Activated CD4-positive, alpha-beta T cell treated with anti-CD3 and anti-CD28 coated beads, Interleukin-2, amount 10 ng/mL, durations not matched to agents 7 days and 5 days (primary cell): ENCODE results near the gene EIF3M. TPM values are rescaled to one million over a fixed set of nuclear protein-coding genes. Genes with fewer than 3 reads are reported as not detected.
A peak's percentile ranks its signal among the peaks of the same experiment; 100 is the strongest.
"Not testable (repeated sequence)": the region's sequence is repeated elsewhere in the genome, so short reads cannot be mapped to it uniquely, and the experiment has no call there.

Experiments
- CTCF ChIA-PET: fragments of 350-600 bp; sonication (Branson Sonifier 250); formaldehyde crosslinking; loops from one replicate; lab custom pipeline; 2021; ENCODE audit warnings: antibody characterized with exemption; lab: Charles Lee
- POLR2A ChIA-PET: fragments of 350-600 bp; sonication (Branson Sonifier 250); formaldehyde crosslinking; loops from one replicate; lab custom pipeline; 2021; ENCODE audit warnings: antibody characterized with exemption; lab: Charles Lee
- DNase-seq: peaks from one replicate; pipeline ENCODE4 v3.0.0-alpha.2; 2020
- H3K27ac Mint-ChIP-seq: one replicate; pipeline ENCODE4 v1.8.0; 2021; ENCODE audit warnings: mild to moderate bottlenecking, moderate library complexity, mixed read lengths
- H3K27me3 Mint-ChIP-seq: one replicate; pipeline ENCODE4 v1.8.0; 2021; ENCODE audit warnings: mixed read lengths
- H3K36me3 Mint-ChIP-seq: one replicate; pipeline ENCODE4 v1.8.0; 2021; ENCODE audit warnings: low read depth, mixed read lengths
- H3K4me1 Mint-ChIP-seq: one replicate; pipeline ENCODE4 v1.8.0; 2021; ENCODE audit warnings: mixed read lengths
- H3K4me3 Mint-ChIP-seq: one replicate; pipeline ENCODE4 v1.8.0; 2021; ENCODE audit warnings: mild to moderate bottlenecking, moderate library complexity, mixed read lengths
- H3K9me3 Mint-ChIP-seq: one replicate; pipeline ENCODE4 v1.8.0; 2021; ENCODE audit warnings: mixed read lengths
- total RNA-seq, 2 experiments: library from RNA; stranded (reverse); gene quantifications; one replicate each; pipeline ENCODE4 v1.2.3, GENCODE V29; 2021

Gene EIF3M
- total RNA-seq, 2 experiments from 2014 or later = 233 to 274 TPM

GRCh38 chr11:32571039-32571438, 12.6 kb upstream of the EIF3M start:
- H3K4me1 Mint-ChIP-seq = peaks cover 17% of the 10 kb centered on the region
- CTCF ChIA-PET = interaction anchor here (0.6 kb wide), 1 partner anchor 66 kb away, joined by 4 read pairs; no protein-coding TSS in a partner anchor
- no peak for DNase-seq
- no peaks in the 10 kb centered on the region for H3K9me3 Mint-ChIP-seq
- H3K27me3 Mint-ChIP-seq = no peaks in the 10 kb centered on the region
- no peak overlapping the region for H3K4me3 Mint-ChIP-seq
- POLR2A ChIA-PET = no interaction called here
- H3K36me3 Mint-ChIP-seq = no peaks in the 10 kb centered on the region
- no peak overlapping the region for H3K27ac Mint-ChIP-seq

GRCh38 chr11:32573228-32573627, 10.4 kb upstream of the EIF3M start:
- ChIA-PET CTCF (no interaction called here), POLR2A (no interaction called here)
- H3K4me3 Mint-ChIP-seq = no peak overlapping the region
- no peaks in the 10 kb centered on the region for H3K27me3 Mint-ChIP-seq
- H3K9me3 Mint-ChIP-seq = no peaks in the 10 kb centered on the region
- H3K4me1 Mint-ChIP-seq = peaks cover 5% of the 10 kb centered on the region
- H3K36me3 Mint-ChIP-seq = no peaks in the 10 kb centered on the region
- no peak overlapping the region for H3K27ac Mint-ChIP-seq
- no peak for DNase-seq

GRCh38 chr11:32574421-32574820, 9.2 kb upstream of the EIF3M start:
- CTCF ChIA-PET = interaction anchor here (0.6 kb wide), 1 partner anchor 685 kb away, joined by 3 read pairs; no protein-coding TSS in a partner anchor
- H3K4me3 Mint-ChIP-seq = no peak overlapping the region
- no peaks in the 10 kb centered on the region for H3K36me3 Mint-ChIP-seq
- no peak overlapping the region for H3K27ac Mint-ChIP-seq
- peaks cover 5% of the 10 kb centered on the region for H3K4me1 Mint-ChIP-seq
- H3K27me3 Mint-ChIP-seq = no peaks in the 10 kb centered on the region
- DNase-seq = no peak
- no peaks in the 10 kb centered on the region for H3K9me3 Mint-ChIP-seq
- POLR2A ChIA-PET = no interaction called here

- H3K27ac Mint-ChIP-seq = no peak overlapping the region
- no peaks in the 10 kb centered on the region for H3K27me3 Mint-ChIP-seq
- no peaks in the 10 kb centered on the region for H3K36me3 Mint-ChIP-seq
- DNase-seq = no peak
- no peak overlapping the region for H3K4me3 Mint-ChIP-seq
- no peaks in the 10 kb centered on the region for H3K9me3 Mint-ChIP-seq
- POLR2A ChIA-PET = no interaction called here
- H3K4me1 Mint-ChIP-seq = peaks cover 5% of the 10 kb centered on the region
- CTCF ChIA-PET = interaction anchor here (0.6 kb wide), 1 partner anchor 684 kb away, joined by 3 read pairs; no protein-coding TSS in a partner anchor
Measured at GRCh38 chr11:32575070-32575469, 8.6 kb upstream of the EIF3M start.

- Mint-ChIP-seq H3K36me3 (no peaks in the 10 kb centered on the region), H3K4me1 (peaks cover 3% of the 10 kb centered on the region), H3K27ac (no peak overlapping the region), H3K9me3 (no peaks in the 10 kb centered on the region), H3K27me3 (no peaks in the 10 kb centered on the region), H3K4me3 (no peak overlapping the region)
- POLR2A ChIA-PET = no interaction called here
- no peak for DNase-seq
- CTCF ChIA-PET = no interaction called here
Measured at GRCh38 chr11:32576456-32576855, 7.2 kb upstream of the EIF3M start.

GRCh38 chr11:32580967-32581366, 2.7 kb upstream of the EIF3M start:
- Mint-ChIP-seq H3K27ac (no peak overlapping the region), H3K4me1 (peaks cover 21% of the 10 kb centered on the region), H3K4me3 (no peak overlapping the region), H3K9me3 (no peaks in the 10 kb centered on the region), H3K36me3 (peaks cover 14% of the 10 kb centered on the region), H3K27me3 (no peaks in the 10 kb centered on the region)
- DNase-seq = no peak
- ChIA-PET CTCF (interaction anchor here (0.6 kb wide), 1 partner anchor 126 kb away, joined by 4 read pairs; no protein-coding TSS in a partner anchor), POLR2A (no interaction called here)

GRCh38 chr11:32581556-32581955, 2.1 kb upstream of the EIF3M start:
- H3K4me3 Mint-ChIP-seq = no peak overlapping the region
- POLR2A ChIA-PET = no interaction called here
- peaks cover 16% of the 10 kb centered on the region for H3K36me3 Mint-ChIP-seq
- no peaks in the 10 kb centered on the region for H3K27me3 Mint-ChIP-seq
- H3K4me1 Mint-ChIP-seq = peaks cover 27% of the 10 kb centered on the region
- CTCF ChIA-PET = no interaction called here
- H3K9me3 Mint-ChIP-seq = no peaks in the 10 kb centered on the region
- no peak overlapping the region for H3K27ac Mint-ChIP-seq
- no peak for DNase-seq

GRCh38 chr11:32584921-32585320, 1.3 kb downstream of the EIF3M start:
- H3K27me3 Mint-ChIP-seq = no peaks in the 10 kb centered on the region
- ChIA-PET POLR2A (no interaction called here), CTCF (interaction anchor here (0.7 to 1.7 kb wide), 2 partner anchors 17 to 75 kb away, joined by 3 to 4 read pairs; no protein-coding TSS in a partner anchor)
- peak overlapping the region; percentile 89 for H3K4me3 Mint-ChIP-seq
- H3K27ac Mint-ChIP-seq = peak overlapping the region; percentile 96
- DNase-seq = no peak
- H3K4me1 Mint-ChIP-seq = peaks cover 44% of the 10 kb centered on the region
- peaks cover 32% of the 10 kb centered on the region for H3K36me3 Mint-ChIP-seq
- no peaks in the 10 kb centered on the region for H3K9me3 Mint-ChIP-seq

GRCh38 chr11:32586576-32587190, 3.1 kb downstream of the EIF3M start:
- Mint-ChIP-seq H3K36me3 (peaks cover 46% of the 10 kb centered on the region), H3K27ac (no peak overlapping the region), H3K9me3 (no peaks in the 10 kb centered on the region), H3K4me1 (peaks cover 49% of the 10 kb centered on the region), H3K27me3 (no peaks in the 10 kb centered on the region), H3K4me3 (peak overlapping the region; percentile 18)
- ChIA-PET POLR2A (no interaction called here), CTCF (interaction anchor here (0.6 kb wide), 1 partner anchor 680 kb away, joined by 3 read pairs; no protein-coding TSS in a partner anchor)
- no peak for DNase-seq

- ChIA-PET POLR2A (no interaction called here), CTCF (interaction anchor here (0.5 kb wide), 1 partner anchor 12 kb away, joined by 3 read pairs; no protein-coding TSS in a partner anchor)
- H3K4me3 Mint-ChIP-seq = no peak overlapping the region
- H3K27me3 Mint-ChIP-seq = no peaks in the 10 kb centered on the region
- DNase-seq = no peak
- H3K9me3 Mint-ChIP-seq = no peaks in the 10 kb centered on the region
- no peak overlapping the region for H3K27ac Mint-ChIP-seq
- H3K36me3 Mint-ChIP-seq = peaks cover 72% of the 10 kb centered on the region
- peaks cover 22% of the 10 kb centered on the region for H3K4me1 Mint-ChIP-seq
Measured at GRCh38 chr11:32594272-32594671, 10.6 kb downstream of the EIF3M start.

GRCh38 chr11:32596114-32596513, 12.5 kb downstream of the EIF3M start:
- H3K4me3 Mint-ChIP-seq, H3K27me3 Mint-ChIP-seq, POLR2A ChIA-PET, H3K9me3 Mint-ChIP-seq, DNase-seq, H3K27ac Mint-ChIP-seq: not testable (repeated sequence)
- Mint-ChIP-seq H3K4me1 (peaks cover 17% of the 10 kb centered on the region), H3K36me3 (peaks cover 61% of the 10 kb centered on the region)
- CTCF ChIA-PET = interaction anchor here (0.6 kb wide), 1 partner anchor 123 kb away, joined by 3 read pairs; no protein-coding TSS in a partner anchor

GRCh38 chr11:32597921-32598320, 14.3 kb downstream of the EIF3M start:
- no peak overlapping the region for H3K4me3 Mint-ChIP-seq
- no peaks in the 10 kb centered on the region for H3K9me3 Mint-ChIP-seq
- no peaks in the 10 kb centered on the region for H3K27me3 Mint-ChIP-seq
- POLR2A ChIA-PET = no interaction called here
- no peak for DNase-seq
- peaks cover 57% of the 10 kb centered on the region for H3K36me3 Mint-ChIP-seq
- H3K4me1 Mint-ChIP-seq = peaks cover 7% of the 10 kb centered on the region
- CTCF ChIA-PET = no interaction called here
- no peak overlapping the region for H3K27ac Mint-ChIP-seq

GRCh38 chr11:32602657-32603415, 19.2 kb downstream of the EIF3M start:
- peaks cover 50% of the 10 kb centered on the region for H3K36me3 Mint-ChIP-seq
- POLR2A ChIA-PET = no interaction called here

More at GRCh38 chr11:32602657-32603415, 19.2 kb downstream of the EIF3M start:
- H3K27me3 Mint-ChIP-seq = no peaks in the 10 kb centered on the region
- peaks cover 7% of the 10 kb centered on the region for H3K9me3 Mint-ChIP-seq
- H3K4me1 Mint-ChIP-seq = peaks cover under 1% of the 10 kb centered on the region
- no peak for DNase-seq
- H3K27ac Mint-ChIP-seq = no peak overlapping the region
- CTCF ChIA-PET = no interaction called here
- H3K4me3 Mint-ChIP-seq = no peak overlapping the region
